Measurements from ENCODE around the gene MTHFD2L. TPM values are rescaled to one million over a fixed set of nuclear protein-coding genes. Genes with fewer than 3 reads are reported as not detected.

MTHFD2L gene
- total RNA-seq, 1 donor from 2014 or later, result 37.6 TPM

DNA sequence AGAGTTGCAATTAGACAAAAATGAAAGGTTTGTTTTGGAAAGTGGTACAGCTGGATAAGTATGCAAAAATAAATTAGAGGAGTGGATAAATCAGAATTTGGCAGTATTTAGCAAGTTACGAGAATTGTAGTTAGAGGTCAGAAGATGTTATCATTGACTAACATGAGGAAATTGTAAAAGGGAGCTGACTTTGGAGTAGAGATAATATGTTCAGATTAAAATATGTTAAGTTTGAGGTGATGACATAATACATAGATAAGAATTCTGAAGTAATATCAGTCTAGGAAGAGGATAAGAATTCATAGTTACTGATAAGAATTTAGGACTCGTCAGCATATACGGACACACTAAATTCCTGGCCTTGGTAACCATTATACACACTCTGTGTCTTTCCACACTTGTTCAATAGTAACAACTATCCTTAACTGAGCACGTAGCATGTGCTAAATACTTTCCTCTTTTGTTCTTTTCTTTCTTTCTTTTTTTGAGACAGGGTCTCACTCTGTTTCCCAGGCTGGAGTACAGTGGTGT is 146.2 kb downstream of the MTHFD2L start:
- DNase-seq (ENCODE audit: low spot score), result peak; percentile 23

DNA sequence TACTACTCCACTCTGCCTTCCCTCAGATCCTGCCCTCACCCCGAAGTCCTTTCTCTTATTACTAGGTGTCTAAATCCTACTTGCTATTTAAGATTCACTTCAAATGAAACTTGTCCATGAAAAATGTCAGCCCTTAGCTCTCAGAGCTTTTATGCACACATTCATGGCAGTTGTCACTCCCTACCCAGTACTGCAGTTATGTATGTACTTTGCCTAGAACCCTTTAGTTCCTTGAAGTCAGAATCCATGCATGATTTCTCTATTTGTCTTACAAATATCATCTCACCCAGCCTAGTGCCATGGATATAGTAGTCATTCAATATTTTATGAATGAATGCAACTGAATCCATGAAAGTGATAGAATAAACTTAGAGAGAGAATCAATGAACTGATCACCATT is 147.1 kb downstream of the MTHFD2L start:
- DNase-seq (ENCODE audit: low spot score), result no peak

DNA sequence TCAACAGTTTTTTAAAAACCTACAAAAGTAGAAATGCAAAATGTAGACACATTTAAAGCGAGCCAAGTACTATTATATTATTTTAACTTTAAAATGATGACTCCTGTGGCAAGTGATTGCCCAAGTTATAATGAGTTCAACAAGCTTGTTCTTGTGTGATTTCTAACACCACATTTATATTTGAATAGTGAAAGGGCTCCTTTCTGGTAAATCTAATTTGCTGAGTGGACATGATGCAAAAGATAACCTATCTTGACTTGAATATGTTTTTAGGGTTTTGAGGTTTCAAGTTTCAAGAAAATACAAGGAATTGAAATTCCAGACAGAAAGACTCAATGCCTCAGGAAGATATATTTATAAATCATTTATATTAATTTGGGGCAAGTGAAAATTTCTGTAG is 149.3 kb downstream of the MTHFD2L start:
- no peak for DNase-seq (ENCODE audit: low spot score)

DNA sequence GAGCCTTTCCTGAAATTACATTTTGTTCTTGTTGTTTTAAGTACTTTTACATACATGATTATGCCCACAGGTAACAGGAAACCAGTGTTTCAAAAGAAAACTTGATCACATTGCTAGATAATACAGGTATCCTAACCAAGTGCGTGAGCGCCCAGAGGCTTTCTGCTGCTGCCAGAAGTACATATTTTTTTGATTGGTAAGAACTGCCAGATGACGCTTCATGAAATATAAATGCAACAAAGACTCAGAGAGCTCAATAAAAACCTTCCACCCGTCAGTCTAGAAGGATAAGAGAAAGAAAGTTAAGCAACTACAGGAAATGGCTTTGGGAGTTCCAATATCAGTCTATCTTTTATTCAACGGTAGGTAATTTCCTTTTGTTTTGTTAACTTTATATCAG is 150.3 kb downstream of the MTHFD2L start, which contains the start of gene EPGN:
Gene EPGN (plus strand): TSS at position 256 of the 400 bp plus-strand sequence. CDS start 64 bp downstream, at position 320.
- DNase-seq (ENCODE audit: low spot score), result peak; percentile 55

DNA sequence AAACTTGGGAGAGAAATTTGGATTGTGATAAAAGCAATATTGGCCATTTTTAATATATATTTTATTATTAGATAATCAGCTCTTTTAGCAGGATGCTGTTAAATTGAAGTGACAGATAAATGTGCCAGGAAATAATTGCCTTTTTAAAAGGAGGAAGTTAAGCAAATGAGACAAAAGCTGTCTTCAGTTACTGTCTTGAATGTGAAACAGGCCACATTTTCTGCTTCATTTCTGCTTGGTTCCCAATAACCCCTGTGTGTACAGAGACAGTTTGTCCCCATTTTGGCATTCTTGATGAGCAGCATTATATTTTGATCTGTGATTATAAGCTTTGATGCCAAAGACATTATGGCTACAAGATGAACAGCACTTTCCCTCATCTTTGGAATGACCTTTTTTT is 151.3 kb downstream of the MTHFD2L start:
- no peak for DNase-seq (ENCODE audit: low spot score)

DNA sequence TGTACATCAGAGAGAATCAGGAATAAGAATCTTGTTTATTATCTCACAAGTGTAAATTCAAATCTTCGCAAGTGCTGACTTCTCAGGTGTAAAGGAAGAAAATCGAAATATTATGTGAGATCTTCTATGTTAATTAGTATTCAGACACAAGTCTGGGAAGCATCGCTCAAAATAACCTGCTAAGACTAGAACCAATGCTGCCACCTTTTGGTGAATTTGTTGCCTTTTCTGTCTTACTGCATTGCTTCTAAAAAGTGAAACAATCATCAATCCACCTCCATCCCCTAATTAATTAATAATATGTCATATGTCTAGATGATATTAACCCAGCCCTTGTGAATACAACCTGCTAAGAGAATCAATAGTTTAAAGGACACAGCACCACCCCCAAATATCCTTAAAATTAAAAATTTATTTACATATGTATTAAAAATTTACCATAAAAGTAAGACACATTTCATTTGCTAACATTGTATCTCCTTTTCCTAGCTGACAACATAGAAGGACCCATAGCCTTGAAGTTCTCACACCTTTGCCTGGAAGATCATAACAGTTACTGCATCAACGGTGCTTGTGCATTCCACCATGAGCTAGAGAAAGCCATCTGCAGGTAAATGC is 153.9 kb downstream of the MTHFD2L start:
- DNase-seq (ENCODE audit: low spot score), result peak; percentile 59

DNA sequence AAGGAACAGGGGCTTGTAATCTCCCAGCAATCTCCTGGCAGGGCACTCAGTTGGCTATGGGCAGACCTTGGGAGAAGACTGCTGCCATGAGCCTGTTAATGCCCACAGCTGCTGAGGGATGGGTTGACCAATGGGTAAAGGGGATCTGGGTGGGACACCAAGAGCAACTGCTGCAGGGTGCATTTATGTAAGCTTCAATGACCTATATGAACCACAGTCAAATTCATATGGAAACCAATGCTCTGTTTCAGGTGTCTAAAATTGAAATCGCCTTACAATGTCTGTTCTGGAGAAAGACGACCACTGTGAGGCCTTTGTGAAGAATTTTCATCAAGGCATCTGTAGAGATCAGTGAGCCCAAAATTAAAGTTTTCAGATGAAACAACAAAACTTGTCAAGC is 156.4 kb downstream of the MTHFD2L start:
- no peak for DNase-seq (ENCODE audit: low spot score)

DNA sequence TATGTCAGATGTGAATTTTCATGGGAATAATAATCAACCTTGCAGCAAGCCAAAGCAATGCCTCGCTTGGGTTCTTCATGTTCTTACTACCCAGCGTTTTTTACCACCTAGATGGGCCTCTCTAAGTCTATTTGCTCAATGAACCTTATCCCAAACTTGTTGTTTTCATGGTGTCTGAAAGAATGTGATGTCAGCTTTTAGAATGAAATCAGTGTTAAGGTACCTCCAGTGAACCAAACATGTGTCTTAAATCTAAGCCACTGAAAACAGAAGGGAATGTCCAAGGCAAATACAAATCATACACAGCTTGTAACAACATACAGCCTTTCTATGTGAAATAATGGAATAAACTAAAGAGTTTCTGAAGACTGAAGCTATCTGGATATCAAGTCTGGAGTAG is 157.0 kb downstream of the MTHFD2L start:
- DNase-seq (ENCODE audit: low spot score), result no peak

DNA sequence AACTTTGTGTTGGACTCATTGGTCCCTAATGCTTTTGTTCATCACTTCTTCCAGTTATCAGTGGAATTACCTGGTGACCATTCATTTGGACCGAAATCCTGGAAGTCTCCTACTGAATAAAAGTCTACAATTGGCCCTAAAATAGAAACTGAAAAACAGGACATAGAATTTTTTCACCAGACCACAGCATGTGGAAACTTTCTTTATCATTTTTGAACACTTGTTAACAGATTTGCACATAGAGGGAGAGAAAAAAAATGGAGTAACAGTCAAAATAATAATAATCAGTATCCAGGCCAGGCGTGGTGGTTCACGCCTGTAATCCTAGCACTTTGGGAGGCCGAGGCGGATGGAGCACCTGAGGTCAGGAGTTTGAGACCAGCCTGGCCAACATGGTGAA is 157.5 kb downstream of the MTHFD2L start:
- no peak for DNase-seq (ENCODE audit: low spot score)

DNA sequence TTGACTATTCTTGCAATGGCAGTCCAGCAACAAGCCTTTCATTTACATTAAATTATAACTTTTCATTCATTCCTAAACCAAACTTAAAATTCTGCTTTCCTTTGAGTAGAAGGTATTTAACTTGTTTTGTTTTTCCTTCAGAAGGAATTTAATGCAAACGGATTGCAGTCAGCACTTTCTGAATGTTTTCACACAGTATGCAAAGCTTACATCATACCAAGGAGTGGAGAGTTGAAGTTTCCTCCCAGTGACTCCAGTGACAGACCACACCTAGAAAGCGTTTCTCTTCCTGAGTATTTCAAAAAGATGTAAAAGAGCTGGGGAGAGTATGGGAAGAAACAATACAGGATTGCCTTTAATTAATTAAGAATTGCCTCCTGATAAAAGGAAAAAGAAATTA is 158.5 kb downstream of the MTHFD2L start:
- no peak for DNase-seq (ENCODE audit: low spot score)

DNA sequence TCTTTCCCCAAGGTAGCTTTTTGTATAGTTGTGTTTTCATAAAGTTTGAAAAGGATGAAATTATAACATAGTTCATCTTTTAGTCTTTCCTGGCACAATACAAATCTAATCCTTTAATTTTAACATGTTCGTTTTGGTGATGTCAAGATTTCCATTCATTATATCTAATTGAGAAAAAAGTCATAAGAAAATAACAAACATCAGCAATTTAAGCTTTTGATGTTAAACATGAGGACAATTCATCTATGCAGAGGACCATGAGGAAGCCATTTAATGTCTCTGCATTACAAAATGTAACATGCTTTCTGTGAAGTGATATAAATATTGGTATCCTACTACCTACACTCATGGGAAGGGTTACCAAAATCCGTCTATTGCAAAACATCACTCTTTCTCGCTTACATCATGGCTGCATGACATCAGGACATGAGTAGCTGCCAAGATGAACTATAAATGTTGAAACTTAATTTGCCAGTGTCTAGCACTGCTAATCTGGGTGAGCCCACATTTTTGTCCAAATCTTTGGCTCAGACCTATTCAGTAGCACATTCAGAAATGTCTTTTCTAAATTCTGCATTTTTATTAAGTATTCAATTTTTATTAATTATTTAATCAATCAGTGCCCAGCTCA is 159.8 kb downstream of the MTHFD2L start:
- no peak for DNase-seq (ENCODE audit: low spot score)

DNA sequence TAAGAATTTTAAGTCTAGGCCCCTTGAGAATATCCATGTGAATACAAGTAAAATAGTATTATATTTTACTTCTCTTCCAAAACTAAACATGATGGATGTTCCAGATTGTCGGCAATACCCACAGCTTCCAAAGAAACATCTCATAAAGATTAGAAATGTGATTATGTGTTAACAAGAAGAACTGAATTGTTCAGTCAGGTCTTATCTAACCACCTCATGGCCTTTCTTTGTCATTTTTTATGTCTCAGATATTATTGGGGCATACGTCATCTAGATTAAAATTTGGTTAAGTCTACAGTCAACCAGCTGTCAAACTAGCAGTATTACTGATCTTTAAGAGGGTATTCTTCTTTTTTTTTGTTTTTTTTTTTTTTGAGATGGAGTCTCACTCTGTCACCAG is 160.4 kb downstream of the MTHFD2L start:
- no peak for DNase-seq (ENCODE audit: low spot score)

DNA sequence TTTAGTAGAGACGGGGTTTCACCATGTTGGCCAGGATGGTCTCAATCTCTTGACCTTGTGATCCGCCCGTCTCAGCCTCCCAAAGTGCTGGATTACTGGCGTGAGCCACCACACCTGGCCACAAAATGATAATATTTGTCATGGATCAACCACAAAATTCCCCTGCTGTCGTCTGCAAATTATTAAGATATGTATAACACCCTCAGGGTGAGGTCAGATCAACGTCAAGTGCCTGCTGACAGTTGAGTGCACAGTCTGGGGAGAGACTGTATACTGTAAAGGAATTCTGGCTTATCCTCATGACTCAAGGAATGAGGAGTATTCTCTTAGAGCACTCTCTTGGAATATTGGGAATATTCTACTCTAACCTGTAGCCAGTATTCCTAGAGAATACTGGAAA is 161.6 kb downstream of the MTHFD2L start:
- DNase-seq (ENCODE audit: low spot score), result no peak

DNA sequence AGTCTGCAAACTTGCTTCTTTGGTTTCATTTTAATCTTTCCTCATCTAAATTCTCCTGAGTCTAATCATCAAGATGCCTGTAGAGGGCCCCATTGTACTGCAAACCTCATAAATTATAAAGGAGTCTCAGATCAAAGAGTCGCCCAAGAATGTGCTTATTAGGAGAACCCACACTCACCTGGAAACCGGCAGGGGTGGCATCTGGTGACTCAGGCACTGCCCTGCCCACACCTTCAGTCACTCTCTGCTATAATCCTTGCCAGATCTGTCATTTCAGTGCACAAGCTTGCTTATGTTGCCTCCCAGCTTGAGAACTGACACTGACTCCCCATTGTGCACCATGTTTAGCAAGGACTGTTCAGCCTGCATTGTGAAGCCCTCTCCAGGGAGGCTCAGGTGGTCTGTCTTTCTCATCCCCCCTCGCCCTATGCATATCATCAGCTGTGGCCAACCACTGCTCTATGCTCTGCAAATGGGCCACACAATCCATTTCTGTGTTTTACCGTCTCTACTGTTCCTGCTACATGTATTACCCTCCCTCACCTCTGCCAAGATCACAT is 162.7 kb downstream of the MTHFD2L start:
- peak; percentile 57 for DNase-seq (ENCODE audit: low spot score)

DNA sequence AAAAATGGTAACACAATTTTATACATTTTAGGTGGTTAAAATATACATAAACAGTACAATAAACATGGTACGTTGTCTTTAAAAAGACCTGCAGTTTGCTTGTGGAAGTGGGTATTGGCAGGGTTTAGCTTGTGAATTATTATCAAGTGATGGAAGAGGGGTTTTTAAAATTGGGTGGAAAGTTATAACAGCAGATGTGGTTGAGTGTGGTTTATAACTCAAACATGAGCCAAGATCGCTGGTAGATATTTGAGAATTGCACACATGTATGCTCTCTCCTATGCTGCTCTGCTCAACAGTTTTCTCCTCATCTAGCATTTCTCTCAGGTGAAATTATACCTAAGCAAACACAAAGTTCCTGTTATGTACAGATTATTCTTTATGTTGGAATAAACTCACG is 164.4 kb downstream of the MTHFD2L start:
- no peak for DNase-seq (ENCODE audit: low spot score)

DNA sequence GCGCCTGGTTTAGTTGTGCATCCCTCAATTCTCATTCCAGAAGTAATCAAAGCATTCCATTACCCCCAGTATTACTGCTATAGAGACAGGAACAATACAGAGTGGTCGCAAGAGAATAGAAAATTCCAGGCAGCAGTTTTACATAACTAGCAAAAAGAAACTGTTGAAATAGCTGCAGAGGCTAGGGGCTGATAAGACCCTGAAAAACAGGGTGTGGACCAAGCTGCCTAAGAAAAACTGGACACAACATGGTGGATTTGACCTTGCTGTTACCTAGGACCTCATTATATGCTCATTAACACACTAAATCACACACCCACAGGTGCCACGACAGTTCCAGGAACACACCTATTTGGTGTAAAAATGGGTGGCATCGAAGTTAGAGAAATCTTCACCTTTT is 165.7 kb downstream of the MTHFD2L start:
- no peak for DNase-seq (ENCODE audit: low spot score)

DNA sequence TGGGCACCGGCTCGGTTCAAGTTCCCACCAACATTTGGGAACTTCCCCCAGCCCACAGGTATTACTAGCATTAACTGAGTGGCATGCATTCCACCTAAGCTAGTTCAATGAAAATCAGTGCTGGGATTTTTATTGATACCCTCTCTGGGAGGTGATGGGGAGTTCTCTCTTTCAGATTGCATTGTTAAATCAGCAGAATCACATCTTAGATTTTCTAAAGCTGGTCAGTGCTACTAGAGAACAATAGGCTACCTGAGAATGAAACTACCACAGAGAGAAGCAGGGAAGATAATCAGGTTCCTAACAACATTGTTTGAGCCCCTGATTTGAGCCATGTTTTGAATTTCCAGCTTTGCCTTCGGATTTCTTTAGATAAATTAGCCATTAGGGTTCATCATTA is 166.3 kb downstream of the MTHFD2L start:
- DNase-seq (ENCODE audit: low spot score), result no peak

DNA sequence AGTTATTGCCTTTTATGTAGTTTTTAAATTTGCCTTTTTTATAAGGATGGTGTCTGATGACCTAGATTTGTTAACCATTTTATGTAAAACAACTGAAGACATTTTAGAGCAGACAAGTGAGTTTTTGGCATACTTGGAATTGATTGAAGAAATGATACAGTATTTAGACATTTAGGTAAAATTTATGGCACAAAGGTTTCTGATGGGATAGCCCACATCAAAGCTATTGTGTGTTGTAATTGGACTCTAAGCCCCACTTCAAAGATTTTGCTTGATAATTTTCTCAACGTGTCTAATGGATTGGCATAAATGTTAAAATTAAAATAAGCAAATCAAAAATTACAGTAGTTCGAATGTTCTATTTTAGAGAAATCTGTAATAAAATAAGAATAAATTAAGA is 168.0 kb downstream of the MTHFD2L start:
- no peak for DNase-seq (ENCODE audit: low spot score)

DNA sequence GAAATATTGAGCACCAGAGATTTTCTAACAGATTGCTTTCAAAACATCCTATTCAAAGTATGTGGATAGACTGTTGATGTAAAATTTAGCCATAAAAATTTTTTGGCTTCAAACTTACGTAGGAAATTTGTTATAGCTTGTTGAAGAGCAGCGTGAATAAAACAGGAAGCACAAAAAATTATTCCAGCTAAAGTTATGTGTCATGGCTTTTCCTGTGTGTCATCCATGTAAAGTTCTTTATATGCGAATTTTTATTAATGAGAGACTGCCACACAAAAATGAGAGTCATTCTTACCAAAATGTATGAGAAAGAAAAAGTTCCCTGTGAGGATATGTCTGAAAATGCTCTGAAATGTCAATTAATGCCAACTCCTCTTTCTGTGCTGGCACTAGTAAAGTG is 169.8 kb downstream of the MTHFD2L start:
- no peak for DNase-seq (ENCODE audit: low spot score)

DNA sequence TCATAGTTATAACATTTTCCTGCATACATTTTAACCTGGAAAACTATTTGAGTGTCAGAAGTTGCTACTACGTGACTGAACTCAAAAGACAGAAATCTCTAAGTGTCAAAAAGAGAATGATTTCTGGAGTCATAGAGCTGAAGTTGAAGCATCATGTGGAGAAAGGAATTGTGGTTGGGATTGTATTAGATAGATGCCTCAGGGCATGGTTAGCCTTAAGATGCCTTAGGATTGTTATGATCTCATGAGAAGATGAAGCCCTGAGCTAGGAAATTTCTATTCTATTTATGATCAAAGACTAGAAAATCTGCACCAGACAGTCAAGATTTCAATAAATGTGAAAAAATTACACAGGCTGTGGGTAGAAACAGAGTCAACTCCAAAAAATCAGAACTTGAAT is 170.6 kb downstream of the MTHFD2L start:
- no peak for DNase-seq (ENCODE audit: low spot score)

DNA sequence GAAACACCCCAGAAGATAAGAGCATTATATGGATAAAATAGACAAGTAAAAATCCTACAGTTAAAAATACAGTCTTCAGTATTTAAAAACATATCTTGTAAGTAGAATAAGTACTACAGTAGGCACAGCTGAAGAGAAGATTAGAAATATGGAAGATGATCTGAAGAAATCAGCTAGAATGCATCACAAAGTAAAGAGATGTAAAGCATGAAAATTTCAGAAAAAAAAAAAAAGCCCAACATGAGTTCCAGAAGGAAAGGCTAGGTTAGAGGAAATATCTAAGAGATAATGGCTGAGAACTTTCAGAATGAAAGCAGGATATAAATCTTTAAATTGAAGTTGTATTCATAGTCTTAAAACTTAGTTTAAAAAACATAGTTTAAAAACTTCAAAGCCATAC is 171.4 kb downstream of the MTHFD2L start:
- no peak for DNase-seq (ENCODE audit: low spot score)

DNA sequence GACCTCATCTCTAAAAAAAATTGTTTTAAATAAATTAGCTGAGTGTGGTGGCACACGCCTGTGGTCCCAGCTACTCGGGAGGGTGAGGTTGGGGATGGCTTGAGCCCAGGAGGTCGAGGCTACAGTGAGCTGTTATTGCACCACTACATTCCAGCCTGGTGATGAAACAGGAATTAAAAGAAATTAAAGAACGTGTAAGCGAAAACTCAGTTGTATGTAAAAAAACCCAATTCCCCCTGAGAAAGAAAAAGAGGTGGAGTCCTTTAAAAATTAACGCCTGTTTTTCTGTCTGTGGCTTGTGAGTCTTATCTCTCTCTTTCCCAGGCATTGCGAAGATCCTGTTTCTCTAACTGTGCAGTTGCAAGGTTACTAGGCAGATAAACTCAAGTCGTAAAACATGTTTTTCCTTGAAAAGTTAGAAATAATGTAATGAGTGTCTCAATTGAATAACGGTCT is 172.4 kb downstream of the MTHFD2L start:
- DNase-seq (ENCODE audit: low spot score), result no peak

DNA sequence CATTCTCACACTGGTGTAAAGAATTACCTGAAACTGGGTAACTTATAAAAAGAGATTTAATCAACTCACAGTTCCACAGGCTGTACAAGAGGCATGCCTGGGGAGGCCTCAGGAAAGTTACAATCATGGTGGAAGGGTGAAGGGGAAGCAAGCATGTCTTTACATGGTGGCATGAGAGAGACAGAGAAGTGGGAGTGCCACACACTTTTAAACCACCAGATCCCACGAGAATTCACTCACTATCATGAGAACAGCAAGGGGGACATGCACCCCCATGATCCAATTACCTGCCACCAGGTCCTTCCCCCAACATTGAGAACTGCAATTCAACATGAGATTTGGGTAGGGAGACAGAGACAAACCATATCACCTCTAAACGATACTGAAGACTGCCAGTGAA is 173.3 kb downstream of the MTHFD2L start:
- no peak for DNase-seq (ENCODE audit: low spot score)

Data from umbilical cord (tissue), 2 donors.